GM19455 (cell line): ENCODE data around the gene PRR7.

Experiments
- ATAC-seq: cut with Tn5 transposase; IDR thresholded peaks from one replicate; pipeline ENCODE4 v1.9.1; 2021; ENCODE audit not compliant: unreplicated experiment

Gene PRR7

GRCh38 chr5:177449140-177450061 is 2.8 kb downstream of the PRR7 start:
- no peak for ATAC-seq

DNA sequence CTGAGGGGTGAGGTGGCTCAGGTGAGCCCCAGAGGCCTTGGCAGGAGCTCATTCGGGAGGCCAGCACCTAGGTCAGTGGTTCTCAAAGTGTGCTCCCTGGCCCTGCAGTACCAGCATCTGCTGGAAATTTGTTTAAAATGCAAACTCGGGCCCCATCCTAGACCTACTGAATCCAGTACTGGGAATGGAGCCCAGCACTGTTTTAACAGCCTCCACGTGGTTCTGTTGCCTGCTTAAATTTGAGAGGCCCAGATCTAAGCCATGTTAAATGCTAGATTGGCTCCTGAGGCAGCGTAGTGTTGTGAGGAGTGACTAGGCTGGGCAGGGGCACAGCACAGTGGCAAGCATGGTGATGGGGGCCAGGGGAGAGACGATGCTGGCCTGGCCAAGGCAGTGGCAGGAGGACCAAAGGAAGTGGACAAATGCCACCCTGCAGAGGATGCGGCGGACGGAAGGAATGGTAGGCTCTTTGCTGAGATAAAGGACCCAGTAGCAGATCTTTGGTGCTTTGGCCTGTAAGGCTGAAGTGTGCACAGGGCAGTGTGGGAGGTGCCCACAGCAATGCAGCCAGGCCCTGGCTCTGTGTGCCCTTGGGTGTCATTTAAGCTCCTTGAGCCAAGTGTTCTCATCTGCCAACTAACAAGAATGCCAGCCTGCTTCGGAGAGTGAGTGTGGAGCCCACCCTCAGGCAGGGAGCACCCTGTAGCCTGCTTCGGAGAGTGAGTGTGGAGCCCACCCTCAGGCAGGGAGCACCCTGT is 4.2 kb downstream of the PRR7 start:
- ATAC-seq, result no peak

DNA sequence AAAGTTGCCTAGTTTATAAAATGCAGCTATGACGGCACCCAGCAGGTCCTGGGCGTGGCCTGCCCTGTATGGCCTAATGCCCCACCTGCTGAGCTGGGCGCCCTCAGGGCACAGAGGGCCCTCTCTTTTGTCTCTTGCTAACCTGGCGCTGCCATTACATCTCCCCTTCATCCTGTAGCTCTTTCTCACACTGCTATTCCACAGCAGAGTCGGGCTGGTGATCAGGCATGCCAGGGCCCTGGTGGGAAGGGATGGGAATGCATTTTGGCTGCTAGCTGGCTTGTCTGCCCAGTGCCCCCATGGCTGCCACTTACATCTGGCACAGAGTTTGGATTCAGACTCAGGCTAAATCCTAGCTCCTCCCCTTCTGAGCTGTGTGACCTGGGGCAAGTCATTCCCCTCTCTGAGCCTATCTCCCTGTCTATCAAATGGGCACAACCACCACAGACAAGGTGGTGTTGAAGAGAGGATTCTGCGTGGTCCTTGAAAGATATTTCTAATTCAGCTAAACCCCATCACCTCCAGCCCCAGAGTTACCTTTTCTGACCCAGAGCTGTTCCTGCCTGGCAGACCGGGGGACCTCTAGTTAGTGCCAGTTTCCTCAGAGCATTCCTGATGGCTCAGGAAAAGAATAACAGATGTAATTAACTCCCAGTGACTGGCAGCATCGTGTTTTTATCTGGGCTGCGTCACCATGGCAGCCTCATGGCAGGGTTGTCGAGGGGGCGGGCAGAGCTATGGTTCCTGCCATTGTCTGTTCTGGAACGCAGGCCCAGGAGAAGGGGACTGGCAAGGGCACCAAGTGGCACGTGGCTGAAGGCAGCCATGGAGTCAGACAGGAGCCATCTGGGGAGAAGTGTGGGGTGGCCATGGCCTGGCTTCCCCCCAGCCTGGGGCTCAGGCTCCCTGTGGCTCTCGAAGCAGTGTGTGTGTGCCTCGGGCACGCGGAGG is 6.3 kb downstream of the PRR7 start:
- no peak for ATAC-seq

DNA sequence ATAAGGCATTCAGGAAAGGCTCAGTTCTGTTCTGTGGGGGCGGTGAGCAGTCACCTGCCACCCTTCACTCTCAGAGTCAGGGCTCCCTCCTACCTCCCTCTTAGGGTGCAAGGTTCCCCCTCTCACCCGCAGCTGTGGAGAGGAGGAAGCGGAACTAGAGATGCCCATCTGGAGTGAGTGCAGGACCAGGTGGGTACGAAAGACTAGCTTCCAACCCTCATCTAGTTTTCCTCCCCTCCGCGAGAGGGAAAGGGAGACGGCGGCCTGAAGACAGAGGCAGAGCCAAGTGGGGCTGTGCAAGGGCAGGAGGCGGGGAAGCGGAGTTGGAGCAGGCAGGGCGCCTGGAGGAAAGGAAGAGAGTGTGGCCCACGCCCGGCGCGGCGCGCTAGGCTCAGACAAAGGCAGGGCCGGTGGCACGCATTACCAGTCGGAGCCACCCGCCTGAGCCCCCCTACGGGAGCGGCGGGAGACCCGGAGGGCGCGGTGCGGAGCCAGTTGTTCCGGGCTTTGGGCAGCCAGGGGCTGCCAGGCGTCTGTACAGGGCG is 7.3 kb downstream of the PRR7 start:
- no peak for ATAC-seq

GRCh38 chr5:177454397-177455035 is 7.9 kb downstream of the PRR7 start:
- peak; percentile 42 for ATAC-seq

DNA sequence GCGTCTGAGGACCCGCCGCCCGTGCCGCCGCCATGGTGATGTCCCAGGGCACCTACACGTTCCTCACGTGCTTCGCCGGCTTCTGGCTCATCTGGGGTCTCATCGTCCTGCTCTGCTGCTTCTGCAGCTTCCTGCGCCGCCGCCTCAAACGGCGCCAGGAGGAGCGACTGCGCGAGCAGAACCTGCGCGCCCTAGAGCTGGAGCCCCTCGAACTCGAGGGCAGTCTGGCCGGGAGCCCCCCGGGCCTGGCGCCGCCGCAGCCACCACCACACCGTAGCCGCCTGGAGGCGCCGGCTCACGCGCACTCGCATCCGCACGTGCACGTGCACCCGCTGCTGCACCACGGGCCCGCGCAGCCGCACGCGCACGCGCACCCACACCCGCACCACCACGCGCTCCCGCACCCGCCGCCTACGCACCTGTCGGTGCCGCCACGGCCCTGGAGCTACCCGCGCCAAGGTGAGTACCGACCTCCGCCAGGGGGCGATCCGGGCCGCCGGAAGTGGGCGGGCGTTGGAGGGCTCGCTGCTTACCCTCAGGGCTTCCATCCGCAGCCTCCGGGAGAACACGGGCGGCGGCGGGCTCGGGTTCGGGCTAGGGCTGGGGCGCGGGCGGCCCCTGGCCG is 8.5 kb downstream of the PRR7 start:
- peak; percentile 58 for ATAC-seq

DNA sequence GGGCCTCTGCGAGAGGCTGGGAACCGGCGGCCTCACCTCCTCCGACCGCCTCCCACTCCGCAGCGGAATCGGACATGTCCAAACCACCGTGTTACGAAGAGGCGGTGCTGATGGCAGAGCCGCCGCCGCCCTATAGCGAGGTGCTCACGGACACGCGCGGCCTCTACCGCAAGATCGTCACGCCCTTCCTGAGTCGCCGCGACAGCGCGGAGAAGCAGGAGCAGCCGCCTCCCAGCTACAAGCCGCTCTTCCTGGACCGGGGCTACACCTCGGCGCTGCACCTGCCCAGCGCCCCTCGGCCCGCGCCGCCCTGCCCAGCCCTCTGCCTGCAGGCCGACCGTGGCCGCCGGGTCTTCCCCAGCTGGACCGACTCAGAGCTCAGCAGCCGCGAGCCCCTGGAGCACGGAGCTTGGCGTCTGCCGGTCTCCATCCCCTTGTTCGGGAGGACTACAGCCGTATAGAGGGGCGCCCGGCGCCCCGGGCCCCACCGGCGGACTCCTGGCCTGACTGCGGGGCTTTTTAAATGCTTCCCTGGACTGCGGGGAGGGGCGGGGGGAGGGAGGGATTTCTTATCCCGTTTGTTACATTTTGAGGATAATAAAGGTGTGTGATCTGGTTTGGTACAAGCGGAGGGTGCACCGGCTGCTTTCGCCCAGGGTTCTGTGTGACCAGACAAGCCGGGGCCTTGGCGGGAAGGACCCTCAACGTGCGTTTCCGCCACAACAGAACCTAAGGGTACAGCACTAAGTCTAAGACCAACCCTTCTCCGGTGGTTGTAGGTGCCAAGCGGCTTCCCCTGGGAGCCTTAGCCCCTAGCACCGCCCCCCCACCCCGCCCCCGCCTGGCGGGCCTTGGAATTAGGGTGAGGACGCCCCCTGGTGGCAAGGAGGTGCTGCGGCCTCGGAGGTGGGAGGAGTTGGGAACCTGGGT is 9.3 kb downstream of the PRR7 start:
- ATAC-seq, result peak; percentile 28

DNA sequence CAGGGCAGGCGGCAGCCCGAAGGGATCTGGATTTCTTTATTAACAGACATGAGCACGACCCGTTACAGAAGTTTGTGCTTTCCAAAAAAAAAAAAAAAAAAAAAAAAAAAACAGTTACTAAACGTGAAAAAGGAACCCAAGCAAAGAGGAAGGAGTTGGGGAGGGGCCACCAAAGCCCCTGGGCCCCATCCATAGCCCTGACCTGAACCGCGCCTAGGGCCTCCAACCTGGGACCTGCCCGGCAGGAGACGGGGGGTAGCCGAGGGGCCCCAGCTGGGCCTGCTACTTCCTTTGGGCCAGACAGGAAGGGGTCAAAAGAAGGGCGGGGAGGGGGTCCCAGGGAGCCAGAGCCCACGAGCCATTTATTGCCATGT is 10.0 kb downstream of the PRR7 start:
- ATAC-seq, result no peak

- ATAC-seq, result peak; percentile 51
Observed at GRCh38 chr5:177456976-177457851, 10.6 kb downstream of the PRR7 start.

DNA sequence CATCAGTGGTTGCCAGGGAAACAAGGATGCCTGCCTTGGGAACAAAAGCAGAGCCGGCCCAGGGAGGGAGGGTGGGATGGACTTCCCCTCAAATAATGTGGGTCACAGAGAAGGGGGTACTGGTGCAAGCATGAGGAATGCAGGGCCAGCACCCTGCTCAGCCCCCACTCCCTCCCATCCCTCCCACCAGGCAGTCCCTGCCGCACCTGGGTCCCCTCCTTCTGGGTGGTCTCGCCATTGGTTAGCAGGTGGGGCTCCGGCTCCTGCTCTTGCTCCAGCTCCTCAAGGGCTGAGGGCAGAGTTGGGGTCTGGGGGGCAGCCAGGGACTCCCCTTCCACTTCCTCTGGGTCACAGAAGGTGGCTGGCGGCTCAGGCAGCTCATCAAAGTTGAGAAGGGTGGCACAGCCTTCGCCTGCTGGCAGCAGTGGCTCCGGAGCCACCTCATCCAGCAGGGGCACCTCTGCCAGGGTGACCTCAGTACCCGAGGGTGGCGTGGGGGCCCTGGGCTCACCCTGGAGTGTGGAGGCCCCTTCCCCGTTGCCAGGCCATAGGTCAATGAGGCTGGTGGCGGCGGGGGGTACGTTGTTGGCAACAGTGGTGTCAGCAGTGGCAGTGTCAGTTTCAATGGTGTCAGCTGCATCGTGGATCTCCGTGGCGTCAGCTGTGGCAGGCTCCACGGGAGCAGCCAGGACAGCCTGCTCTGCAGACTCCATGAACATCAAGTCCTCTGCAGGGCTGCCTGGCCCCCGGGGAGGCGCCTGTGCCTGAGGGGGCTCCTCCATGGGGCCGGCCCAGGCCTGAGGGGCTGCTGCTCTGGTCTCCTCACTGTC is 11.5 kb downstream of the PRR7 start:
- no peak for ATAC-seq

- ATAC-seq, result no peak
Observed at GRCh38 chr5:177458912-177459350, 12.3 kb downstream of the PRR7 start.

DNA sequence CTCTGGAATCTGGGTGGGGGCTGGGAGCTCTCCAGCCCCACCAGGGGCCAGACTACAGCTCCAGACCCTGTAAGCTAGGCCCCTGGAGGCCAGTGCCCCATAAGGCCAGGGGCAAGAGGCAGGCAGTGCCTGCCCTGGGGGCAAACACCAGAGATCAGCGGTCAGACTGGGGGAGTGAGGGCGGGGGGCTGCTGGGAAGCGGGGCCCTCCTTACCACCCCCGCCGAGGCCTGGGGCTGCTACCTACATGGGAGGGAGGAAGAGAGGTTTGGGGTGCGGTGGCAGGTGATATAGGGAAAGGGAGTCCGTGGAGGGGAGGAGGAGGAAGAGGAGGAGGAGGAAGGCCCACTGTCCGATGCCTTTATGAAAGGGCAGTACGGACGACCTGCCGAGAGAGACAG is 12.7 kb downstream of the PRR7 start:
- ATAC-seq, result no peak

DNA sequence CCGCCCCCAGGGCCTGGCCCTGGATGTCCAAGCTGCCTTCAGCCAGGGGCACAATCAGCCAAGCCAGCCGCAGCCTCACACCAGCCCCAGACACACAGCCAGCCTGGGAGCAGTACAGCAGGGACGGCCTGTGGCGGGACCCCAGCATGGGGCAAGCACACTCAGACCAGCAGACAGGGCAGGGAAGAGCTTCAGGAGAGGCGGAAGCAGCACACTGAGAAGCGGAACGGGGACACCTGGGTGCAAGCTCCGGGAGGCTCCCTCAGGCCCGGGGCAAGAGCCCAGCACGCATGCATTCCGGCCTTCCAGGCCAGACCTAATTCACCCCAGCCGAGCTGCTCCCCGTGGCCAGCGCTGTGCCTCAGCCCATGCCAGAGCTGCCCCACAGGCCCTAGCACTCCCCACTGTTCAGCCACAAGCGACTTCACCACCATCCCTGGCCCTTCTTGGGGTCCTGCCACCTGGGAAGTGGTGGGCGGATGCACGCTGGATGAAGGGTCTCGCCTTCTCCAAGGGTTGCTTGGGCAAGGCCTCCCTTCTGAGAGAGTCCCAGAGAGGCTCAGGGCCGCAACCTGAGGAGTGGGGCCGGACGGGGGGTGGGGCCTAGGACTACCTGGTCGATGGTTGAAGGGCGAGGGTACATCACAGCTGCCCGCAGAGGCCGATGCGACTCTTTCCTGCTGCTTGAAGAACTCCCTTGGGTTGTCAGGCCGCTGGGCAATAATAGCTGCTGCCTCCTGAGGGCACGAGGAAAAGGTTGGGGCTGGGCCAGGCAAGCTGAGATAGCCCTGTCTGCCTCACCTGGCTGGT is 13.4 kb downstream of the PRR7 start:
- ATAC-seq, result no peak

DNA sequence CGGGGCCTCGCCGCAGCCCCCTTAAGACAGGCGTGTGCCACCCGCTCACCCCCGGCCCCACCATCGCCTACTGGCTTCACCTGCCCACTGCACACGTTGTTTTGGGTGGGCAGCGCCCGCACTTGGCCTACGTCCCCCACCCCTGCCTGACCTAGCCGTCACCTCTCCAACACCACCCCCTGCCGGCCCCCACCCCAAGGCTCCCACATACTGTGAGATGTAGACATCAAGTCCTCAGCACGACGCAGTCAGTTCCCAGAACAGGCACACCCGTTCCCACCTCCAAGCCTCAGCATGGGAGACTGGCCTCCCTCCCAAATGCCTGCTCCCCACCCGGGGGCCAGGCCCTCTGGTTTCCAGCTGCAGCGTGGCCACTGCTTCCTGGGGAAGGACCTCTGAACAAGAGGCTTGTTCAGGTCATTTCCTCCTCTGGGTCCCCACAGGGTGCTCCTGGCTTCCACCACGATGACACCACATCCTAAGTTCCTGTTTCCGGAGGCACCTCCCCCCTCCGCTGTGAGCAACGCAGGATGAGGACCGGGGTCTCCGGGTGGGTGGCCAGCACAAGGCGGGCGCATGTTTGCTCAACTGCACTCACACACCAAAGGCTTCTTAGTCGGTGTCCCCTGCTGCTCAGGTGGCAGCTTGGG is 15.5 kb downstream of the PRR7 start:
- ATAC-seq, result no peak

- ATAC-seq, result no peak
Observed at GRCh38 chr5:177465044-177465443, 18.4 kb downstream of the PRR7 start.

- ATAC-seq, result no peak
Observed at GRCh38 chr5:177466861-177467260, 20.2 kb downstream of the PRR7 start.
